ENCODE data around the gene RPL15.
A peak's percentile ranks its signal among the peaks of the same experiment; 100 is the strongest.

Gene RPL15

GRCh38 chr3:23934253-23934652 lies 17.3 kb downstream of the RPL15 start:
- no peak for DNase-seq

- DNase-seq = no peak
Observed at GRCh38 chr3:23937296-23937695, 20.4 kb downstream of the RPL15 start.

- DNase-seq = no peak
Observed at GRCh38 chr3:23938688-23939087, 21.8 kb downstream of the RPL15 start.

GRCh38 chr3:23940775-23941174 lies 23.8 kb downstream of the RPL15 start:
- no peak for DNase-seq

- no peak for DNase-seq
Observed at GRCh38 chr3:23941440-23941839, 24.5 kb downstream of the RPL15 start.

- no peak for DNase-seq
Observed at GRCh38 chr3:23942546-23942945, 25.6 kb downstream of the RPL15 start.

GRCh38 chr3:23944007-23944783 lies 27.3 kb downstream of the RPL15 start:
- no peak for DNase-seq

GRCh38 chr3:23944861-23945662 lies 28.1 kb downstream of the RPL15 start, which contains the start of gene NR1D2:
TSS of gene NR1D2 (plus strand) at chr3:23945286. CDS start at chr3:23945579, 293 bp downstream.
- peak; percentile 28 for DNase-seq

- DNase-seq = no peak
Observed at GRCh38 chr3:23945663-23945912, 28.7 kb downstream of the RPL15 start.

- peak; percentile 94 for DNase-seq
Observed at GRCh38 chr3:23945913-23946687, 29.2 kb downstream of the RPL15 start.

GRCh38 chr3:23948761-23949160 lies 31.8 kb downstream of the RPL15 start:
- no peak for DNase-seq

GRCh38 chr3:23949784-23950183 lies 32.9 kb downstream of the RPL15 start:
- no peak for DNase-seq

GRCh38 chr3:23950293-23950692 lies 33.4 kb downstream of the RPL15 start:
- no peak for DNase-seq

GRCh38 chr3:23952646-23953045 lies 35.7 kb downstream of the RPL15 start:
- no peak for DNase-seq

GRCh38 chr3:23953523-23953922 lies 36.6 kb downstream of the RPL15 start:
- DNase-seq = no peak

GRCh38 chr3:23954144-23954543 lies 37.2 kb downstream of the RPL15 start:
- DNase-seq = no peak

GRCh38 chr3:23956701-23957100 lies 39.8 kb downstream of the RPL15 start:
- no peak for DNase-seq

- no peak for DNase-seq
Observed at GRCh38 chr3:23959135-23959900, 42.4 kb downstream of the RPL15 start.

GRCh38 chr3:23960649-23961048 lies 43.7 kb downstream of the RPL15 start:
- DNase-seq = no peak

GRCh38 chr3:23961066-23961465 lies 44.1 kb downstream of the RPL15 start:
- no peak for DNase-seq

- no peak for DNase-seq
Observed at GRCh38 chr3:23961913-23962312, 45.0 kb downstream of the RPL15 start.

- DNase-seq = no peak
Observed at GRCh38 chr3:23964537-23965235, 47.8 kb downstream of the RPL15 start.

Data from NCI-H510A treated with DMSO at 0.1 percent for 48 hours (cell line).